ENCODE measurements around the gene RBM33. TPM values are rescaled to one million over a fixed set of nuclear protein-coding genes. Genes with fewer than 3 reads are reported as not detected.

The RBM33 gene
- total and polyA plus RNA-seq, 2 of the 8 experiments (the other 6 are each of a cell fraction or from before 2014, with no cell fraction given): 16.5 to 64.6 TPM

GRCh38 chr7:155774947-155775346 is 130.5 kb downstream of the RBM33 start:
- H2BK120ac ChIP-seq (replicated peaks; ENCODE audit: low read depth, low read length): no peak overlapping the region
- H3K79me1 ChIP-seq (ENCODE audit: low read depth, low read length): peaks cover 7% of the 10 kb centered on the region; the same call in 1 of the 2 replicates
- H2BK5ac ChIP-seq (ENCODE audit: low read depth, low read length): no peak overlapping the region
- H2BK12ac ChIP-seq (ENCODE audit: low read depth, low read length): no peak overlapping the region
- H4K8ac ChIP-seq (ENCODE audit: extremely low read depth, insufficient read depth, low read length): no peak overlapping the region
- H3K27ac ChIP-seq (ENCODE audit: low read depth, low read length): no peak overlapping the region
- H3K14ac ChIP-seq (ENCODE audit: insufficient read length): no peak overlapping the region
- no peak overlapping the region for H3K9ac ChIP-seq (replicated peaks in 1 of 4; ENCODE audit: extremely low read depth in 1 of 4, low read depth in 3 of 4, low read length in 3 of 4)
- ChIA-PET POLR2A (ENCODE audit: partially characterized antibody) (no interaction called here), CTCF (ENCODE audit: partially characterized antibody) (interaction anchor here (0.7 kb wide), 1 partner anchor 9 kb away, joined by 3 read pairs; no protein-coding TSS in a partner anchor)
- no peak overlapping the region for H3K18ac ChIP-seq (ENCODE audit: extremely low read depth, low read length)
- no peak for DNase-seq (ENCODE audit: low read depth in 1 of 2, low spot score in 2 of 2)
- no peaks in the 10 kb centered on the region for H3K23me2 ChIP-seq (ENCODE audit: low read depth, low read length)
- no peaks in the 10 kb centered on the region for H3K79me2 ChIP-seq (ENCODE audit: control insufficient read depth in 1 of 2, insufficient read depth in 2 of 2, low read length in 2 of 2)
- no peaks in the 10 kb centered on the region for H3K27me3 ChIP-seq (replicated peaks in 1 of 4; ENCODE audit: control insufficient read depth in 3 of 4, extremely low read depth in 1 of 4, insufficient read depth in 3 of 4, low read length in 3 of 4)
- H4K91ac ChIP-seq (replicated peaks; ENCODE audit: insufficient read length, low read length): no peak overlapping the region
- peaks cover 3 to 9% of the 10 kb centered on the region in 2 experiments for H4K20me1 ChIP-seq (replicated peaks in 1 of 2; ENCODE audit: control insufficient read depth in 1 of 2, insufficient read depth in 2 of 2, low read length in 2 of 2)
- H3K4me3 ChIP-seq (ENCODE audit: extremely low read depth in 1 of 4, insufficient read depth in 2 of 4, low read depth in 3 of 4, low read length in 4 of 4): no peak overlapping the region
- no peak for TF ChIP-seq USF2 (IDR thresholded peaks at IDR 0.05; ENCODE audit: low read length)
- no peak for TF ChIP-seq SP4 (IDR thresholded peaks at IDR 0.05; ENCODE audit: low read length)
- no peak for TF ChIP-seq MAFK (IDR thresholded peaks at IDR 0.05; ENCODE audit: low read depth, low read length)
- TF ChIP-seq EGR1 (IDR thresholded peaks at IDR 0.05; ENCODE audit: borderline replicate concordance, low read depth, low read length): no peak
- TF ChIP-seq CBX5 (IDR thresholded peaks at IDR 0.05; ENCODE audit: low read depth, low read length): no peak
- TF ChIP-seq POU5F1 (IDR thresholded peaks at IDR 0.05; ENCODE audit: low read depth, low read length): no peak
- no peak for TF ChIP-seq E2F6 (IDR thresholded peaks at IDR 0.05)
- TF ChIP-seq POLR2A (IDR thresholded peaks at IDR 0.05; ENCODE audit: control extremely low read depth in 1 of 2, low read depth in 2 of 2, low read length in 2 of 2): no peak
- TF ChIP-seq CBX8 (IDR thresholded peaks at IDR 0.05; ENCODE audit: borderline replicate concordance, low read depth, low read length): no peak
- no peak for TF ChIP-seq TEAD4 (IDR thresholded peaks at IDR 0.05; ENCODE audit: low read depth, low read length)
- no peak for TF ChIP-seq RNF2 (IDR thresholded peaks at IDR 0.05; ENCODE audit: borderline replicate concordance, low read depth, low read length, missing control alignments, poor library complexity, severe bottlenecking)
- no peak for TF ChIP-seq NANOG (IDR thresholded peaks at IDR 0.05; ENCODE audit: insufficient read depth, low read depth, low read length, poor library complexity, severe bottlenecking)
- H3K4me2 ChIP-seq (ENCODE audit: insufficient read depth in 1 of 2, low read depth in 2 of 2, low read length in 2 of 2): no peak overlapping the region
- no peaks in the 10 kb centered on the region for H3K9me3 ChIP-seq (ENCODE audit: insufficient read depth in 2 of 2, low read depth in 1 of 2, low read length in 1 of 2)
- no peak overlapping the region for H2BK20ac ChIP-seq (ENCODE audit: low read length)
- H3K4ac ChIP-seq (replicated peaks; ENCODE audit: insufficient read length, low read depth, low read length): no peak overlapping the region
- no peak for FAIRE-seq
- no peak overlapping the region for H4K5ac ChIP-seq (ENCODE audit: insufficient read length, low read depth, low read length)
- no peak overlapping the region for H3K23ac ChIP-seq (ENCODE audit: insufficient read length)
- H2AFZ ChIP-seq (ENCODE audit: low read length): no peak overlapping the region
- H3K56ac ChIP-seq (replicated peaks; ENCODE audit: insufficient read length, low read depth, low read length): no peak overlapping the region
- no peak overlapping the region for H2AK5ac ChIP-seq (ENCODE audit: low read depth, low read length)
- no peak overlapping the region for H2BK15ac ChIP-seq (ENCODE audit: low read length)
- WGBS, 2 experiments (ENCODE audit: extremely low coverage in 1 of 2, insufficient coverage in 1 of 2, insufficient read length in 1 of 2, insufficient replicate concordance in 2 of 2, low coverage in 1 of 2, low lambda C conversion rate in 2 of 2, missing lambda C conversion rate in 1 of 2): 96% methylated on average over 14 of the region's 14 CpGs; no CpG with 5 or more reads in 1 of the 2 experiments
- no peaks in the 10 kb centered on the region for H3K4me1 ChIP-seq (replicated peaks in 1 of 4; ENCODE audit: control insufficient read depth in 3 of 4, insufficient read depth in 4 of 4, low read length in 3 of 4)
- peaks cover 9 to 37% (median 31%) of the 10 kb centered on the region in 4 experiments; a peak in 6 of 8 replicates for H3K36me3 ChIP-seq (ENCODE audit: control insufficient read depth in 2 of 4, insufficient read depth in 4 of 4, low read length in 3 of 4)
